H1 (cell line): ENCODE measurements around the gene ATR. TPM values are rescaled to one million over a fixed set of nuclear protein-coding genes. Genes with fewer than 3 reads are reported as not detected.

Experiments used
- CTCF ChIA-PET: fragments of 300-600 bp; sonication (Branson Sonifier 250); formaldehyde crosslinking; loops from one replicate; lab custom pipeline; 2021; ENCODE audit not compliant: partially characterized antibody; lab: Charles Lee
- POLR2A ChIA-PET: fragments of 300-600 bp; sonication (Branson Sonifier 250); formaldehyde crosslinking; loops from one replicate; lab custom pipeline; 2021; ENCODE audit warnings: inconsistent platforms; ENCODE audit not compliant: partially characterized antibody; lab: Charles Lee
- DNase-seq, 2 experiments: peaks; one replicate each; pipeline versions ENCODE4 v3.0.0 to v3.0.0-alpha.2; 2010 to 2022; ENCODE audit warnings: low spot score in 2 of 2, low read depth in 1 of 2, mixed read lengths in 1 of 2
- FAIRE-seq: peaks from 2 replicates; lab custom pipeline; 2011; peaks lifted over from hg19 to GRCh38; lab: Jason Lieb, UNC
- H2AFZ ChIP-seq: 2 replicates; pipeline ENCODE4 v1.8.1; 2012; ENCODE audit warnings: low read length, inconsistent platforms
- H2AK5ac ChIP-seq: 2 replicates; pipeline ENCODE4 v1.6.1; 2013; ENCODE audit warnings: low read depth, low read length
- H2BK120ac ChIP-seq: replicated peaks from 2 replicates; pipeline ENCODE3; 2013; ENCODE audit warnings: low read depth, low read length, inconsistent platforms
- H2BK12ac ChIP-seq: 2 replicates; pipeline ENCODE4 v1.6.1; 2013; ENCODE audit warnings: low read depth, low read length
- H2BK15ac ChIP-seq: 2 replicates; pipeline ENCODE4 v1.6.1; 2013; ENCODE audit warnings: low read length
- H2BK20ac ChIP-seq: 2 replicates; pipeline ENCODE4 v1.6.1; 2013; ENCODE audit warnings: low read length
- H2BK5ac ChIP-seq: 2 replicates; pipeline ENCODE4 v1.6.1; 2013; ENCODE audit warnings: low read depth, low read length
- H3K14ac ChIP-seq: 2 replicates; pipeline ENCODE4 v1.6.1; 2013; ENCODE audit warnings: inconsistent platforms; ENCODE audit not compliant: insufficient read length
- H3K18ac ChIP-seq: 2 replicates; pipeline ENCODE4 v1.6.1; 2013; ENCODE audit warnings: low read length; ENCODE audit errors: extremely low read depth
- H3K23ac ChIP-seq: 2 replicates; pipeline ENCODE4 v1.6.1; 2013; ENCODE audit warnings: inconsistent platforms; ENCODE audit not compliant: insufficient read length
- H3K23me2 ChIP-seq: 2 replicates; pipeline ENCODE4 v1.6.1; 2013; ENCODE audit warnings: low read depth, low read length
- H3K27ac ChIP-seq: 2 replicates; pipeline ENCODE4 v1.6.1; 2011; ENCODE audit warnings: low read depth, low read length, inconsistent platforms
- H3K27me3 ChIP-seq, 4 experiments: replicated peaks in 1 of 4; 1 replicate in 1 of 4; 2 replicates in 3 of 4; pipeline versions ENCODE4 v1.6.1 to v1.8.1; 2011 to 2013; ENCODE audit warnings: low read length in 3 of 4, mild to moderate bottlenecking in 3 of 4, inconsistent platforms in 2 of 4, mixed read lengths in 2 of 4, moderate library complexity in 1 of 4; ENCODE audit not compliant: control insufficient read depth in 3 of 4, insufficient read depth in 3 of 4; ENCODE audit errors: extremely low read depth in 1 of 4
- H3K36me3 ChIP-seq, 4 experiments: 2 replicates each; pipeline versions ENCODE4 v1.6.1 to v1.8.1; 2011 to 2013; ENCODE audit warnings: mild to moderate bottlenecking in 4 of 4, low read length in 3 of 4, moderate library complexity in 2 of 4, control low read depth in 1 of 4, inconsistent platforms in 1 of 4; ENCODE audit not compliant: insufficient read depth in 4 of 4, control insufficient read depth in 2 of 4
- H3K4ac ChIP-seq: replicated peaks from 2 replicates; pipeline ENCODE3; 2013; ENCODE audit warnings: low read length, low read depth, mixed read lengths, inconsistent platforms; ENCODE audit not compliant: insufficient read length
- H3K4me1 ChIP-seq, 4 experiments: replicated peaks in 1 of 4; 1 replicate in 1 of 4; 2 replicates in 3 of 4; pipeline versions ENCODE4 v1.6.1 to v1.8.1; 2011 to 2013; ENCODE audit warnings: low read length in 3 of 4, inconsistent platforms in 2 of 4, mixed read lengths in 1 of 4; ENCODE audit not compliant: insufficient read depth in 4 of 4, control insufficient read depth in 3 of 4
- H3K4me2 ChIP-seq, 2 experiments: 2 replicates each; pipeline versions ENCODE4 v1.6.1 to v1.8.1; 2011 to 2013; ENCODE audit warnings: low read depth in 2 of 2, low read length in 2 of 2, control low read depth in 1 of 2, inconsistent platforms in 1 of 2, mild to moderate bottlenecking in 1 of 2; ENCODE audit not compliant: insufficient read depth in 1 of 2
- H3K4me3 ChIP-seq, 4 experiments: fragments of 200-600, 300-600 bp in 1 of 4; sonication (generic), shearing (Covaris generic), sonication (Bioruptor Twin) in 1 of 4; 2 replicates each; pipeline versions ENCODE4 v1.5.1 to v1.8.1; 2011 to 2016; ENCODE audit warnings: low read length in 4 of 4, low read depth in 3 of 4, control low read depth in 2 of 4, inconsistent platforms in 2 of 4, mild to moderate bottlenecking in 2 of 4, mixed read lengths in 1 of 4, moderate library complexity in 1 of 4; ENCODE audit not compliant: insufficient read depth in 2 of 4; ENCODE audit errors: extremely low read depth in 1 of 4
- H3K56ac ChIP-seq: replicated peaks from 2 replicates; pipeline ENCODE3; 2013; ENCODE audit warnings: low read depth, mild to moderate bottlenecking, mixed read lengths, low read length, inconsistent platforms; ENCODE audit not compliant: insufficient read length
- H3K79me1 ChIP-seq: 2 replicates; pipeline ENCODE4 v1.6.1; 2013; ENCODE audit warnings: low read depth, low read length, control low read depth
- H3K79me2 ChIP-seq, 2 experiments: 2 replicates each; pipeline versions ENCODE4 v1.6.1 to v1.8.1; 2012 to 2013; ENCODE audit warnings: low read length in 2 of 2, mild to moderate bottlenecking in 2 of 2, inconsistent platforms in 1 of 2; ENCODE audit not compliant: insufficient read depth in 2 of 2, control insufficient read depth in 1 of 2
- H3K9ac ChIP-seq, 4 experiments: replicated peaks in 1 of 4; 1 replicate in 1 of 4; 2 replicates in 3 of 4; pipeline versions ENCODE4 v1.6.1 to v1.8.1; 2011 to 2013; ENCODE audit warnings: low read depth in 3 of 4, low read length in 3 of 4, control low read depth in 2 of 4, mild to moderate bottlenecking in 2 of 4, moderate library complexity in 2 of 4, inconsistent platforms in 1 of 4; ENCODE audit errors: extremely low read depth in 1 of 4
- H3K9me3 ChIP-seq, 2 experiments: 2 replicates each; pipeline versions ENCODE4 v1.6.1 to v1.8.1; 2012 to 2013; ENCODE audit warnings: mild to moderate bottlenecking in 2 of 2, moderate library complexity in 2 of 2, control low read depth in 1 of 2, inconsistent platforms in 1 of 2, low read depth in 1 of 2, low read length in 1 of 2, mixed read lengths in 1 of 2; ENCODE audit not compliant: insufficient read depth in 2 of 2
- H4K20me1 ChIP-seq, 2 experiments: replicated peaks in 1 of 2; 2 replicates each; pipeline versions ENCODE3 to v1.8.1; 2011 to 2013; ENCODE audit warnings: inconsistent platforms in 2 of 2, low read length in 2 of 2, mild to moderate bottlenecking in 1 of 2; ENCODE audit not compliant: insufficient read depth in 2 of 2, control insufficient read depth in 1 of 2
- H4K5ac ChIP-seq: 2 replicates; pipeline ENCODE4 v1.6.1; 2013; ENCODE audit warnings: low read length, low read depth, mixed read lengths, inconsistent platforms; ENCODE audit not compliant: insufficient read length
- H4K8ac ChIP-seq: 2 replicates; pipeline ENCODE4 v1.8.0; 2013; ENCODE audit warnings: mild to moderate bottlenecking, moderate library complexity, low read length, inconsistent platforms; ENCODE audit not compliant: insufficient read depth; ENCODE audit errors: extremely low read depth
- H4K91ac ChIP-seq: replicated peaks from 2 replicates; pipeline ENCODE3; 2013; ENCODE audit warnings: low read length, mixed read lengths, inconsistent platforms; ENCODE audit not compliant: insufficient read length
- BRCA1 ChIP-seq: IDR thresholded peaks from 2 replicates; pipeline ENCODE4 v1.6.1; 2012; ENCODE audit warnings: low read depth, low read length, improper control_type of control experiment
- NANOG ChIP-seq: IDR thresholded peaks from 2 replicates; pipeline ENCODE4 v1.6.1; 2011; ENCODE audit warnings: low read length, low read depth, mild to moderate bottlenecking, inconsistent platforms; ENCODE audit not compliant: insufficient read depth, poor library complexity, severe bottlenecking
- NRF1 ChIP-seq: IDR thresholded peaks from 2 replicates; pipeline ENCODE4 v1.6.1; 2011; ENCODE audit warnings: mild to moderate bottlenecking, low read depth, low read length, improper control_type of control experiment
- POU5F1 ChIP-seq: IDR thresholded peaks from 2 replicates; pipeline ENCODE4 v1.6.1; 2011; ENCODE audit warnings: low read depth, mild to moderate bottlenecking, low read length, moderate library complexity
- SAP30 ChIP-seq: fragments of 300-600 bp; sonication (generic); IDR thresholded peaks from 2 replicates; pipeline ENCODE4 v1.7.1; 2012; ENCODE audit warnings: low read length, moderate library complexity, mild to moderate bottlenecking, inconsistent platforms; ENCODE audit not compliant: insufficient read depth, insufficient replicate concordance
- SIRT6 ChIP-seq: IDR thresholded peaks from one replicate; pipeline ENCODE4 v1.7.1; 2012; ENCODE audit warnings: low read length, inconsistent platforms
- SIX5 ChIP-seq: IDR thresholded peaks from 2 replicates; pipeline ENCODE4 v1.6.1; 2011; ENCODE audit warnings: mild to moderate bottlenecking, low read depth, low read length
- WGBS, 2 experiments: shearing (Covaris generic) in 1 of 2; methylation state at CpG; one replicate each; pipeline versions ENCODE4 v1.1.6 to v1.1.7; 2013 to 2015; ENCODE audit warnings: low lambda C conversion rate in 2 of 2, mixed read lengths in 2 of 2, inconsistent platforms in 1 of 2, low coverage in 1 of 2, missing lambda C conversion rate in 1 of 2; ENCODE audit not compliant: insufficient replicate concordance in 2 of 2, insufficient coverage in 1 of 2, insufficient read length in 1 of 2; ENCODE audit errors: extremely low coverage in 1 of 2, missing lambda C conversion rate in 1 of 2; 5-methylcytosine and 5-hydroxymethylcytosine counted together
- polyA plus RNA-seq, 7 experiments: library from polyadenylated mRNA; depleted of rRNA in 3 of 7; stranded (reverse) in 5 of 7; unstranded in 2 of 7; fragments of >200 nt in 5 of 7; fragments of 200-250 nt in 2 of 7; gene quantifications; 1 replicate in 5 of 7; 2 replicates in 1 of 7; 4 replicates in 1 of 7; pipeline versions ENCODE4 v1.2.1 to v1.2.3, GENCODE V29; 2011 to 2013; ENCODE audit warnings: missing spikeins in 2 of 7, mixed read lengths in 2 of 7
- total RNA-seq: library from RNA; stranded (reverse); fragmentation: NEBNext Ultra II Directional; extraction: Animal tissue kit (Norgen Biotek cat#: 25700); gene quantifications from 2 replicates; pipeline ENCODE4 v1.2.1, GENCODE V29; 2021
- TF ChIP-seq, protein P1 (sequence below): IDR thresholded peaks from 2 replicates; pipeline ENCODE4 v1.6.1; 2011; ENCODE audit warnings: low read length, improper control_type of control experiment

Gene ATR
- total and polyA plus RNA-seq, 2 of the 8 experiments (the other 6 are each of a cell fraction or from before 2014, with no cell fraction given): 8.4 to 23.2 TPM

DNA sequence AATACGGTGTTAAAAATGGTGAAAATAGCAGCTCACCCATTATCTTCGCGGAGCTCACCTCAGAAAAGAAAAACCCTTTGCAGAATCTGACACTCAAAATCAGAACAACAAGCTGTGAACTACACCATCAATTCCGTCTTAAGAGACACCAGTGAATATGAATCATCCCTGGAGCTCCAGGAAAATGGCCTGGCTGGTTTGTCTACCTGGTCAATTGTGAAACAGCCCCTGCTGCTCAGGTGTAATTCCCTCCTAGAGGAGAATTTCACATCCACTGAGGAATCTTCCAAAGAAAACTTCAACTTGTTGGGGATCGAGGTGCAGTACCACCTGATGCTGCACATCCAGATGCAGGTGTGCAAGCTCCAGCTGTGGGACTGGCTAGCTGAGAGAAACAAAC lies 127.7 kb downstream of the ATR start:
- H3K56ac ChIP-seq: no peak overlapping the region

More for the DNA sequence above, 127.7 kb downstream of the ATR start:
- H2BK15ac ChIP-seq: no peak overlapping the region
- no peak overlapping the region for H4K8ac ChIP-seq
- DNase-seq: no peak
- no peaks in the 10 kb centered on the region for H3K9me3 ChIP-seq
- peaks cover 0 to 18% of the 10 kb centered on the region in 2 experiments; a peak in 2 of 4 replicates for H3K79me2 ChIP-seq
- no peak overlapping the region for H3K14ac ChIP-seq
- no peak overlapping the region for H4K5ac ChIP-seq
- ChIA-PET POLR2A (no interaction called here), CTCF (interaction anchor here (0.6 kb wide), 1 partner anchor 361 kb away, joined by 3 read pairs; no protein-coding TSS in a partner anchor)
- H3K23ac ChIP-seq: no peak overlapping the region
- H3K79me1 ChIP-seq: peaks cover 2% of the 10 kb centered on the region; the same call in 1 of the 2 replicates
- H3K4me3 ChIP-seq: no peak overlapping the region
- WGBS, 2 experiments: 92% methylated on average over 5 of the region's 5 CpGs; no CpG with 5 or more reads in 1 of the 2 experiments
- H3K36me3 ChIP-seq: no peaks in the 10 kb centered on the region
- no peak overlapping the region for H2BK120ac ChIP-seq
- no peak overlapping the region for H2BK5ac ChIP-seq
- no peak overlapping the region; a peak in 1 of 7 replicates for H3K9ac ChIP-seq
- H3K4ac ChIP-seq: no peak overlapping the region
- H4K91ac ChIP-seq: no peak overlapping the region
- no peaks in the 10 kb centered on the region for H3K4me1 ChIP-seq
- H3K4me2 ChIP-seq: no peak overlapping the region
- no peak overlapping the region for H2BK20ac ChIP-seq
- H3K27me3 ChIP-seq: no peaks in the 10 kb centered on the region
- H2AK5ac ChIP-seq: no peak overlapping the region
- H3K27ac ChIP-seq: no peak overlapping the region
- H3K23me2 ChIP-seq: peaks cover 2% of the 10 kb centered on the region
- TF ChIP-seq NRF1 (no peak), NANOG (no peak), SIX5 (no peak), POU5F1 (no peak), BRCA1 (no peak), SAP30 (no peak), SIRT6 (no peak)
- TF ChIP-seq, protein P1, sequence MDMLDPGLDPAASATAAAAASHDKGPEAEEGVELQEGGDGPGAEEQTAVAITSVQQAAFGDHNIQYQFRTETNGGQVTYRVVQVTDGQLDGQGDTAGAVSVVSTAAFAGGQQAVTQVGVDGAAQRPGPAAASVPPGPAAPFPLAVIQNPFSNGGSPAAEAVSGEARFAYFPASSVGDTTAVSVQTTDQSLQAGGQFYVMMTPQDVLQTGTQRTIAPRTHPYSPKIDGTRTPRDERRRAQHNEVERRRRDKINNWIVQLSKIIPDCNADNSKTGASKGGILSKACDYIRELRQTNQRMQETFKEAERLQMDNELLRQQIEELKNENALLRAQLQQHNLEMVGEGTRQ: no peak
- no peaks in the 10 kb centered on the region for H4K20me1 ChIP-seq
- no peak overlapping the region for H2BK12ac ChIP-seq
- FAIRE-seq: no peak
- H2AFZ ChIP-seq: no peak overlapping the region
- H3K18ac ChIP-seq: no peak overlapping the region
